ENCODE results near the gene DGLUCY. TPM values are rescaled to one million over a fixed set of nuclear protein-coding genes. Genes with fewer than 3 reads are reported as not detected.

DGLUCY gene
- total and polyA plus RNA-seq, 2 of the 8 experiments (the other 6 are each of a cell fraction or from before 2014, with no cell fraction given): 24.9 to 31.8 TPM

- Histone ChIP-seq H4K8ac (ENCODE audit: extremely low read depth, insufficient read depth, low read length) (no peak overlapping the region), H3K79me1 (ENCODE audit: low read depth, low read length) (no peaks in the 10 kb centered on the region; the same call in none of the 2 replicates), H2BK120ac (replicated peaks; ENCODE audit: low read depth, low read length) (no peak overlapping the region), H3K9me3 (ENCODE audit: insufficient read depth in 2 of 2, low read depth in 1 of 2, low read length in 1 of 2) (peaks cover 0 to 3% of the 10 kb centered on the region in 2 experiments; a peak in 1 of 4 replicates), H3K27ac (ENCODE audit: low read depth, low read length) (no peak overlapping the region), H2BK5ac (ENCODE audit: low read depth, low read length) (no peak overlapping the region), H2BK12ac (ENCODE audit: low read depth, low read length) (no peak overlapping the region), H2AFZ (ENCODE audit: low read length) (no peak overlapping the region), H3K4me2 (ENCODE audit: insufficient read depth in 1 of 2, low read depth in 2 of 2, low read length in 2 of 2) (no peak overlapping the region), H2BK15ac (ENCODE audit: low read length) (no peak overlapping the region), H3K4me1 (replicated peaks in 1 of 4; ENCODE audit: control insufficient read depth in 3 of 4, insufficient read depth in 4 of 4, low read length in 3 of 4) (no peaks in the 10 kb centered on the region; a peak in 1 of 7 replicates), H3K36me3 (ENCODE audit: control insufficient read depth in 2 of 4, insufficient read depth in 4 of 4, low read length in 3 of 4) (peaks cover 0 to 6% (median 1%) of the 10 kb centered on the region in 4 experiments; a peak in 2 of 8 replicates), H2BK20ac (ENCODE audit: low read length) (no peak overlapping the region), H3K23ac (ENCODE audit: insufficient read length) (no peak overlapping the region), H3K4ac (replicated peaks; ENCODE audit: insufficient read length, low read depth, low read length) (no peak overlapping the region), H2AK5ac (ENCODE audit: low read depth, low read length) (no peak overlapping the region), H3K56ac (replicated peaks; ENCODE audit: insufficient read length, low read depth, low read length) (no peak overlapping the region), H3K79me2 (ENCODE audit: control insufficient read depth in 1 of 2, insufficient read depth in 2 of 2, low read length in 2 of 2) (no peaks in the 10 kb centered on the region), H3K18ac (ENCODE audit: extremely low read depth, low read length) (no peak overlapping the region), H3K23me2 (ENCODE audit: low read depth, low read length) (no peaks in the 10 kb centered on the region), H4K20me1 (replicated peaks in 1 of 2; ENCODE audit: control insufficient read depth in 1 of 2, insufficient read depth in 2 of 2, low read length in 2 of 2) (no peaks in the 10 kb centered on the region), H4K5ac (ENCODE audit: insufficient read length, low read depth, low read length) (no peak overlapping the region), H3K4me3 (ENCODE audit: extremely low read depth in 1 of 4, insufficient read depth in 2 of 4, low read depth in 3 of 4, low read length in 4 of 4) (no peak overlapping the region), H4K91ac (replicated peaks; ENCODE audit: insufficient read length, low read length) (no peak overlapping the region), H3K14ac (ENCODE audit: insufficient read length) (no peak overlapping the region), H3K27me3 (replicated peaks in 1 of 4; ENCODE audit: control insufficient read depth in 3 of 4, extremely low read depth in 1 of 4, insufficient read depth in 3 of 4, low read length in 3 of 4) (no peaks in the 10 kb centered on the region), H3K9ac (replicated peaks in 1 of 4; ENCODE audit: extremely low read depth in 1 of 4, low read depth in 3 of 4, low read length in 3 of 4) (no peak overlapping the region)
- 92% methylated on average over 2 of the region's 2 CpGs; no CpG with 5 or more reads in 1 of the 2 experiments for WGBS, 2 experiments (ENCODE audit: extremely low coverage in 1 of 2, insufficient coverage in 1 of 2, insufficient read length in 1 of 2, insufficient replicate concordance in 2 of 2, low coverage in 1 of 2, low lambda C conversion rate in 2 of 2, missing lambda C conversion rate in 1 of 2)
- FAIRE-seq (no peak), DNase-seq (ENCODE audit: low read depth in 1 of 2, low spot score in 2 of 2) (no peak)
- ChIA-PET POLR2A (ENCODE audit: partially characterized antibody) (interaction anchor here (0.8 to 1.9 kb wide), 2 partner anchors 13 to 36 kb away, joined by 3 to 6 read pairs; partner anchors contain the start of gene DGLUCY), CTCF (ENCODE audit: partially characterized antibody) (interaction anchor here (0.6 to 3.6 kb wide), 4 partner anchors 12 to 338 kb away, joined by 3 to 22 read pairs (median 5); no protein-coding TSS in a partner anchor)
- TF ChIP-seq ASH2L (IDR thresholded peaks at IDR 0.05; ENCODE audit: low read length): no peak
- no peak for TF ChIP-seq POLR2AphosphoS5 (IDR thresholded peaks at IDR 0.05; ENCODE audit: low read depth, low read length)
- TF ChIP-seq E2F6 (IDR thresholded peaks at IDR 0.05): no peak
- no peak for TF ChIP-seq POLR2A (IDR thresholded peaks at IDR 0.05; ENCODE audit: control extremely low read depth in 1 of 2, low read depth in 2 of 2, low read length in 2 of 2)
- no peak for TF ChIP-seq SP4 (IDR thresholded peaks at IDR 0.05; ENCODE audit: low read length)
- TF ChIP-seq BRCA1 (IDR thresholded peaks at IDR 0.05; ENCODE audit: low read depth, low read length): no peak
- no peak for TF ChIP-seq NRF1 (IDR thresholded peaks at IDR 0.05; ENCODE audit: low read depth, low read length)
- TF ChIP-seq CBX5 (IDR thresholded peaks at IDR 0.05; ENCODE audit: low read depth, low read length): no peak
- no peak for TF ChIP-seq PHF8 (conservative IDR thresholded peaks at IDR 0.05; ENCODE audit: low read depth, low read length)
- no peak for TF ChIP-seq POU5F1 (IDR thresholded peaks at IDR 0.05; ENCODE audit: low read depth, low read length)
- no peak for TF ChIP-seq ATF2 (IDR thresholded peaks at IDR 0.05; ENCODE audit: low read length)
- TF ChIP-seq SIN3A (conservative IDR thresholded peaks at IDR 0.05 in 1 of 2, IDR thresholded peaks at IDR 0.05 in 1 of 2; ENCODE audit: low read depth in 1 of 2, low read length in 2 of 2): no peak
These were observed 12.9 kb downstream of the DGLUCY start for GRCh38 chr14:91126761-91127160.
